GM18870 (cell line): ENCODE data around the gene SOAT1.

Experiments used
- ATAC-seq: cut with Tn5 transposase; IDR thresholded peaks from one replicate; pipeline ENCODE4 v1.9.1; 2021; ENCODE audit warnings: moderate library complexity; ENCODE audit not compliant: unreplicated experiment

SOAT1 gene

DNA sequence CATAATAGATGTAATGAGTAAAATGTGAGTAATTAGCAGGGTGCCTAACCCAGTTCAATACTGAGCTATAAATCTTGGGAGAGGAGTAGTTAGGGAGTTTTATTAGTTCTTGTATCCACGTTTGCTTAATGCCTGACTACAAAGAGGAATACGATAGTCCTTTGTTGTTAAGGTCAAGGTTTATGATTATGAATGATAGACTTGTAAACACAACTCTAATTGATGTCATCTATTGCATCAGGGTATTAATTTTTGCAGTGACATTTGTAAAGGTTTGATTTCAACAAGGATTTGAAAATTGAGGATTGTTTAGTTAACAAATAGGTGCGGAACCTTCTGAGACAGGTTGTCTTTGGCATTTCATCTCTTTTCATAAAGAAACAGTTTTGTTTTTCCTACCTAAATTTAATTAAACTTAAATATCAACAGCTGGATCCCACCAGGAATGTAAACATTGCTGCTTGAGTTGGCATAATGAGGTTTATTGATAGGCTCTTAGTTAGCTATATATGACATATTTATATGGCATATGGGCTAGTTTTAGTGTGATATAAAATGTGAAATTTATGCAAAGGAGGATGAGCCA is 9.7 kb downstream of the SOAT1 start:
- ATAC-seq = no peak

GRCh38 chr1:179305450-179305849 is 11.9 kb downstream of the SOAT1 start:
- no peak for ATAC-seq

DNA sequence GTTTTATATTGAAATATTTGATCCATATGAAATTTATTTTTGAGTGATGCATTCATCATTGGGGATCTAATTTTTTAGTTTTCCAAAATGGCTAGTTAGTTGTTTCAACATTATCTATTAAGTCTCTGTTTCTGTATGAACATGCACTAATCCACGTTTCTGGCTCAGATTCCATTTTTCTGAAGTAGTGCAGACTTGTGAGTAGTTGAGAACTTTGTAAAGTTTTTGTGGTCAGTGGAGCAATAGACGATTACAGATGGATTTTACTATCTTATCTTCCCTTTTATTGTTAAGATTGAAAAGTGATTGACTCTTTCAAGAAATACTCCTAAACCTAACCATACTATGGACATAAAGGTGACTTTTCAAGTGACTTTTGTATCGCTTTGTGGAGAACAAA is 16.7 kb downstream of the SOAT1 start:
- ATAC-seq = no peak

DNA sequence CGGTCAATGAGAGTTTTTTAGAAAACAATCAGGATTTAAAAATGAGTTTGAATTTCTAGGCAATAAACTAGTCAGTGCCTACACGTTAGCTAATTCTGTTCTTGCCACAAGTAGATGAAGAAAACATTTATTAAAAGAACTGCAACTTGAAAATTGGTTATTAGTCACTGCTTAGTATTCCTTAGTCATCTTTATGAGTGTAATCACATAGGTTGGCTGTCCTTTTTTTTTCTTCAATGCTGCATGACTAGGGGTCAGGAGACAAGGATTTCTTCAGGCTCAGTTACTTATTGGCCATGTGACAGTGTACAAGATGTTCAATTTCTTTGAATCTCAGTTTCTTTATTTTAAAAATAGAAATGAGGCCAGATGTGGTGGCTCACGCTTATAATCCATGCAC is 17.1 kb downstream of the SOAT1 start:
- ATAC-seq = no peak

DNA sequence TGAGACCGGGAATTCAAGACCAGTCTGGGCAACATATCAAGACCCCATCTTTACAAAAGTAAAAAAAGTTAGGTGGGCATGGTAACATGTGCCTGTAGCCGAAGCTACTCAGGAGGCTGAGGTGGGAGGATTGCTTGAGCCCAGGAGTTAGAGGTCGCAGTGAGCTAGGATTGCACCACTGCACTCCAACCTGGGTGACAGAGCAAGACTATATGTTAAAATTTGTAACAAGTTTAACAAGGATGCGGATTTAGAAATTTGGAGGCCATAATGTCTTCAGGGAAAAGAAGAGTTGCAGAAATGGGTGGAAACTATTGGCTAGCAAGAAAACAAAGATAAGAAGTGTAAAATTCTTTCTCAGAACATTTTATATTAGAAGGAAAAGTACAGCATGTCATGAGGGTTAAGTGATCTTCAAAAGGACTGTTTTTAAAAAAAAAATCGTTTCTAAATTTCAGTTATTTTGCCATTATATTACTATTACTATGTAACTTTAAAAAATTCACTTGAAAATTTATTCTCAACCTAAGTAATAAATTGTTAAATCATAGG is 17.6 kb downstream of the SOAT1 start:
- ATAC-seq = no peak

DNA sequence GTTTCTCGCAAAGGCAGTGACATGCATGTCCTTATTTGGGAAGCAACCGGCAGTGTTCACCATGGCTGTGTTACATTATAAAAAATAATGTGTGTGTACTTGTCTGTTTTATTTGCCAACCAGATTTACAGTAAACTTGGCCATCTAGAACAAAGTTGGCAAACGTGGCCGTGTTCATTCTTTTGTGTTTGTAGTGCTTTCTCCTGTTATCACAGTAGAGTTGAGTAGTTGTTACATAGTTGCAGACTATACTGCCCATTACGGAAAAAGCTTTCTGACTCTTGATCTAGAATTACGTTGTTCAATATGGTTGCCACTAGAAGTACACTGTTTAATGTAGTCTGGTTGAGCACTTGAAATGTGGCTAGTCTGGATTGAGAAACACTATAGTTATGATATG is 19.4 kb downstream of the SOAT1 start:
- ATAC-seq = no peak

DNA sequence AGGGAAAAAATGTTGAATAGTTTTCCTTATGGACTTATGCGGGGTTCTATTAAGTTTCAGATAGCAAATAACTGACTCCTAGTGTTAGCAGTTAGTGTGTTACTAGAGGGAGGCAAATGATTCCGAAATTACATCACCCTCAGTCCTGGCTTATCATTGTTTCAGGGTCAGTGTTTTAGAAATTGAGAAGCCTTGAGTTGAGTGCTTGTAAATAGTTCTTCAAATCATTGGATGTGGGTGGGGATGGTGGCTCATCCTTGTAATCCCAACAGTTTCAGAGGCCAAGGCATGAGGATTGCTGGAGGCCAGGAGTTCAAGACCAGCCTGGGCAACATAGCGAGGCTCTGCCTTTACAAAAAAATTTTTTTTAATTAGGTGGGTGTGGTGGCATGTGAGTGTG is 21.3 kb downstream of the SOAT1 start:
- no peak for ATAC-seq

- no peak for ATAC-seq
Measured at GRCh38 chr1:179318491-179318890, 24.9 kb downstream of the SOAT1 start.

DNA sequence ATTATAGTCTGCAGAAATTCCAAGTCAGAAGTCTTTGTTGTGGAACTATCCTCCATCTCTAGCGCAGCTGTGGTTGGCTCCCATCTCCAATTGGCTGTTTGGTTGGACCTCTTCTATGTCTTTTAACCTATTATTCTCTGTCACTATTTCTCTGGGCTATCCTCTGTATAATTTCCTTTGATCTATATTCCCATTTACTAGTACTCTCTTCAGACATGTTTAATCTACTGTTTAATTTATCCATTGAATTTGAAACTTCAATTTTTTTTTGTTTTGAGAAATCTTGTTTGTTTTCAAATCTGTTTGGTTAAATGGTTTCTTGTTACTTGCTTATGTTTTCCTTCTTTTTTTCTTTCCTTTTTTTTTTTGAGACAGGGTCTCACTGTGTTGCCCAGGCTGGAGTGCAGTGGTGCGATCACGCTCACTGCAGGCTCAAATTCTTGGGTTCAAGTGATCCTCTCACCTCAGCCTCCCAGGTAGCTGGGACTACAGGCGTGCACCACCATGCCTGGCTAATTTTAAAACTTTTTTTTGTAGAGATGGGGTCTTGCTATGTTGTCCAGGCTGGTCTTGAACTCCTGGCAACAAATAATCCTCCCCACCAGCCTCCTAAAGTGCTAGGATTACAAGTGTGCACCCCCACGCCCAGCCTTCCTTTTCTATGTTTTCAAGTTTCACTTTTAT is 28.1 kb downstream of the SOAT1 start:
- no peak for ATAC-seq

DNA sequence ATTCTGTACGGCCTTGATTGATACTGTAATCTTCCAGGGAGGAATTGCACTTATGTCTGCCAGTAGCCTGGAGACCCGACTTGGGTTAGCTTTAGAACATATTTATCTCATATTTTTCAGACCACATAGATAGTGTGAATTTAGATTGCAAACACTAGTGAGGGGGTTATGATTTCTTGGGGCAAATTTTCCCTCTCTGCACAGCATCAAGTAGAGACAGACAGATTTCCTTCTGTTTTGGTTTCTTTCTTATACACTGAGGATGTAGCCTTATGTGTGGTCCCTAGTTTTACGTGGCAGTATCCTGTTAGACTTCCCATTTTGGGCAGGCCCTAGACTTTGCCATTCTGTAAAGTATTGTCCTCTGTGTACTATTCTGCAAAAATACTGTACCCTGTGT is 29.0 kb downstream of the SOAT1 start:
- no peak for ATAC-seq

GRCh38 chr1:179323436-179323835 is 29.8 kb downstream of the SOAT1 start:
- no peak for ATAC-seq

DNA sequence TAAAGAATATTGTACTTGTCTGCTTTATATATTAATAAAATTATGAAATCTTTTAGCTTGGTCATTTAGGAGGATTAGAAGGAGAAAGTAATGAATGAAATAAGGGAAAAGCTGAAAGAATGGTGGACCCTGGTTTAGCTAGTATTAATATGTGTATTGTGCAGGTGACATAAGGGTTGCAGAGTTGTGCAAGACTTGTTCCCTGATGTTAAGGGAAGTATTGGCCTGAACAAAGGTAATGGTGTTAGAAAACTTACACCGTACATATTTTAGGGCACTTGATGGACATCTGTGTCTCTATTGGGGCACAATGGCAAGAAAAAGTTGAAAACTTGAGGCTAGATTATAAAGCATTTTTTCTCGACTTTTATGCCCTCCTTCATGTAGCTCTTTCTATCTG is 32.2 kb downstream of the SOAT1 start:
- no peak for ATAC-seq

DNA sequence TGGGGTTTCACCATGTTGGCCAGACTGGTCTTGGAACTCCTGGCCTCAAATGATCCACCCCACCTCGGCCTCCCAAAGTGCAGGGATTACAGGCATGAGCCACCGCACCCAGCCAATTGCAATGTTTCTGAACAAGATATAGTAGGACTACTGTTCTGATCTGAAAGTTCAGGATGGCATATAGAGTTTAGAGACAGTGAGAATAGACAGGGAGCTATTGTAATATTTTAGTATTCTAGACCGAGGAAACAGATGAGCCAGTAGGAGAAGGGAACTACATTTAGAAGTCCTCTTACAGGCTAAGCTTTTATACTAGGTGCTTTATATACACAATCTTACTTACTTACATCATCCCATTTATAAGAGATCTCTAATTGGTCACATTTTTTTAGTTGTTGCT is 33.1 kb downstream of the SOAT1 start:
- no peak for ATAC-seq

GRCh38 chr1:179327196-179327595 is 33.6 kb downstream of the SOAT1 start:
- no peak for ATAC-seq

GRCh38 chr1:179327679-179328078 is 34.1 kb downstream of the SOAT1 start:
- no peak for ATAC-seq

DNA sequence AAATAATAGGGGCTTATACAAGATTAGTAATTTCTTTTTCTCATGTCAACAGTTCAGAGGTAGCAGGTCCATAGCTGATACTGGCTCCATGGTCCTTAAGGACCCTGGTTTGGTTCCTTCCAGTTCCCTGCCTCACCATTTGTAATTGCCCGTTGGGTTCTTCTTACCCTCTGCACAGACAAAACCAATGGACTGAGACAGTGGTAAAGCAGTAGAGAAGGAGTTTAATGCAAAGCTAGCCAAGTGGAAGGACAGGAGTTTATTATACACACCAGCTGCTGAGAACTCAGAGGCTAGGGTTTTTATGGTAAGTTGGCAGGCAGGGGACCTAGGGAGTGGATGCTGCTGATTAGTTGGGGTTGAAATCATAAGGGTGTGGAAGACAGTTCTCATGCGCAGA is 36.3 kb downstream of the SOAT1 start:
- ATAC-seq = no peak

- no peak for ATAC-seq
Measured at GRCh38 chr1:179334440-179334839, 40.8 kb downstream of the SOAT1 start.

- no peak for ATAC-seq
Measured at GRCh38 chr1:179337288-179337687, 43.7 kb downstream of the SOAT1 start.

DNA sequence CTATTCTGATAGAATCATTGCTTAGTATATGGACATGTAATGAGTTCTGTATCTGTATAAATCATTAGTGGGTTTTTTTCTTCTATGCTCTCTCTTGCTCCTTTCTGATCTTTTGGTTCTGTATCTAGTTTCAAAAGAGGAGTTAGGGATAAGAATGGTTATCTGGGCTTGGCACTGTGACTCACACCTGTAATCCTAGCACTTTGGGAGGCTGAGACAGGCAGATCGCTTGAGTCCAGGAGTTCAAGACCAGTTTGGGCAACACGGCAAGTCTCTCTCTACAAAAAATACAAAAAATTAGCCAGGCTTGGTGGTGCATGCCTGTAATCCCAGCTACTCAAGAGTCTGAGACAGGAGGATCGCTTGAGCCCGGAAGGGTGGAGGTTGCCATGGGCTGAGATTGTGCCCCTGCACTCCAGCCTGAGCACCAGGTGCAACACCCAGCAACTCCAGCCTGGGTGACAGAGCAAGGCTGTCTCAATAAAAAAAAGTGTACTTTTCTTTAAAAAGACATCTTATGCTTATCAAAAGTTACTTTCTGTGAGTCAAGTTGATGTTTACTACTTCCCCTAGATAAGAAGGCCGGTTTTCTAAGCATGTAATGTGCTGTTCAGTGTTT is 44.5 kb downstream of the SOAT1 start:
- ATAC-seq = no peak

DNA sequence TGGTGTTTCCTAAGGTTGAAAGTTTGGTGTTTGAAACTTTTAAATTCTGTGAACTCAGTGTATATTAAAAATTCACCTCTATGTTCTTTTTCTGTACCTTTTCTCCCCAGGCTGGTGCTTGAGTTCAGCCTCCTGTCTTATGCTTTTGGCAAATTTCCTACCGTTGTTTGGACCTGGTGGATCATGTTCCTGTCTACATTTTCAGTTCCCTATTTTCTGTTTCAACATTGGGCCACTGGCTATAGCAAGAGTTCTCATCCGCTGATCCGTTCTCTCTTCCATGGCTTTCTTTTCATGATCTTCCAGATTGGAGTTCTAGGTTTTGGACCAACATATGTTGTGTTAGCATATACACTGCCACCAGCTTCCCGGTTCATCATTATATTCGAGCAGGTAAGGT is 47.3 kb downstream of the SOAT1 start:
- no peak for ATAC-seq

DNA sequence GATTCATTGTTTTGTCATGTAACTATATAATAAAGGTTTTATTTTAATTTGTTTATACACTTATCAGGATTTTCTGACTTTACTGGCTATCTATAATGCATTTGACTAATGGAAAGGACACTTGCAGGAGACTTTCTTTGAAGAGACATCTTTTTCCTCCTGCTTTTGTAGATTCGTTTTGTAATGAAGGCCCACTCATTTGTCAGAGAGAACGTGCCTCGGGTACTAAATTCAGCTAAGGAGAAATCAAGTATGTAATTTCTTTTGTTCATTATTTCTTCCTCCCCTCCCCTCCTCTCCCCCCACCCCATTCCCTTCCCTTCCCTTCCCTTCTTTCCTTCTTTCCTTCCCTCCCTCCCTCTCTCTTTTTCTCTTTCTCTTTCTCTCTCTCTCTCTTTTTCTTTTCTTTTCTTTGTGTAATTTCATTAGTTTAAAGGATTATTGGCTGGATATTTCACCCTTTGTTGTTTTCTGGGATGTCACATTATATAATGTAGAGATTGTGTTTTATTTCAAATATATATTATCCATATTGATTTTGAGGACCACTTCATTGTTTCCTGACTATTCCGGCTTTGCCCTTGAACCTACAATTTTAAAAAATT is 48.4 kb downstream of the SOAT1 start:
- ATAC-seq = no peak
